ENCODE results near the gene H6PD. TPM values are rescaled to one million over a fixed set of nuclear protein-coding genes. Genes with fewer than 3 reads are reported as not detected.
A peak's percentile ranks its signal among the peaks of the same experiment; 100 is the strongest.

Gene H6PD
- total RNA-seq, 2 donors from 2014 or later = 35.0 to 41.0 TPM

- Histone ChIP-seq H3K27me3 (no peaks in the 10 kb centered on the region), H3K4me3 (no peak overlapping the region), H3K4me1 (peaks cover 0 to 24% of the 10 kb centered on the region in 2 donors), H3K36me3 (no peaks in the 10 kb centered on the region), H3K27ac (no peak overlapping the region), H3K9me3 (no peaks in the 10 kb centered on the region)
- TF ChIP-seq CTCF (IDR thresholded peaks at IDR 0.05) = no peak
- DNase-seq (ENCODE audit: low spot score) = no peak
Observed at GRCh38 chr1:9271861-9272595, 37.5 kb downstream of the H6PD start.

GRCh38 chr1:9273177-9273576 is 38.6 kb downstream of the H6PD start:
- Histone ChIP-seq H3K27ac (no peak overlapping the region), H3K36me3 (no peaks in the 10 kb centered on the region), H3K4me3 (no peak overlapping the region), H3K4me1 (peaks cover 0 to 21% of the 10 kb centered on the region in 2 donors), H3K27me3 (no peaks in the 10 kb centered on the region), H3K9me3 (no peaks in the 10 kb centered on the region)
- DNase-seq (ENCODE audit: low spot score) = no peak
- TF ChIP-seq CTCF (IDR thresholded peaks at IDR 0.05) = no peak

GRCh38 chr1:9275161-9275560 is 40.6 kb downstream of the H6PD start:
- no peak for TF ChIP-seq CTCF (IDR thresholded peaks at IDR 0.05)
- DNase-seq (ENCODE audit: low spot score) = no peak

GRCh38 chr1:9275567-9276034 is 41.0 kb downstream of the H6PD start:
- TF ChIP-seq CTCF (IDR thresholded peaks at IDR 0.05) = no peak
- no peaks in the 10 kb centered on the region for H3K27me3 ChIP-seq
- H3K36me3 ChIP-seq = no peaks in the 10 kb centered on the region
- no peak overlapping the region for H3K4me3 ChIP-seq
- no peak for DNase-seq (ENCODE audit: low spot score)
- H3K9me3 ChIP-seq = no peaks in the 10 kb centered on the region
- peaks cover 0 to 14% of the 10 kb centered on the region in 2 donors for H3K4me1 ChIP-seq
- H3K27ac ChIP-seq = no peak overlapping the region

More at GRCh38 chr1:9275161-9275560, 40.6 kb downstream of the H6PD start:
- Histone ChIP-seq H3K4me3 (no peak overlapping the region), H3K9me3 (no peaks in the 10 kb centered on the region), H3K27ac (no peak overlapping the region), H3K4me1 (peaks cover 0 to 16% of the 10 kb centered on the region in 2 donors), H3K36me3 (no peaks in the 10 kb centered on the region), H3K27me3 (no peaks in the 10 kb centered on the region)

- Histone ChIP-seq H3K27ac (peak overlapping the region in 1 of 2 donors; percentile 29), H3K27me3 (no peaks in the 10 kb centered on the region), H3K4me1 (peaks cover 0 to 22% of the 10 kb centered on the region in 2 donors), H3K9me3 (no peaks in the 10 kb centered on the region), H3K36me3 (no peaks in the 10 kb centered on the region), H3K4me3 (no peak overlapping the region)
- TF ChIP-seq CTCF (IDR thresholded peaks at IDR 0.05) = no peak
- no peak for DNase-seq (ENCODE audit: low spot score)
Observed at GRCh38 chr1:9278116-9278515, 43.5 kb downstream of the H6PD start.

All from right atrium auricular region (tissue), 2 donors.